HG03432 (cell line): ENCODE results near the gene ZNHIT2.
A peak's percentile ranks its signal among the peaks of the same experiment; 100 is the strongest.

Experiments used
- ATAC-seq: cut with Tn5 transposase; IDR thresholded peaks from one replicate; pipeline ENCODE4 v1.9.1; 2021; ENCODE audit warnings: mild to moderate bottlenecking, moderate library complexity; ENCODE audit not compliant: unreplicated experiment

Gene ZNHIT2

DNA sequence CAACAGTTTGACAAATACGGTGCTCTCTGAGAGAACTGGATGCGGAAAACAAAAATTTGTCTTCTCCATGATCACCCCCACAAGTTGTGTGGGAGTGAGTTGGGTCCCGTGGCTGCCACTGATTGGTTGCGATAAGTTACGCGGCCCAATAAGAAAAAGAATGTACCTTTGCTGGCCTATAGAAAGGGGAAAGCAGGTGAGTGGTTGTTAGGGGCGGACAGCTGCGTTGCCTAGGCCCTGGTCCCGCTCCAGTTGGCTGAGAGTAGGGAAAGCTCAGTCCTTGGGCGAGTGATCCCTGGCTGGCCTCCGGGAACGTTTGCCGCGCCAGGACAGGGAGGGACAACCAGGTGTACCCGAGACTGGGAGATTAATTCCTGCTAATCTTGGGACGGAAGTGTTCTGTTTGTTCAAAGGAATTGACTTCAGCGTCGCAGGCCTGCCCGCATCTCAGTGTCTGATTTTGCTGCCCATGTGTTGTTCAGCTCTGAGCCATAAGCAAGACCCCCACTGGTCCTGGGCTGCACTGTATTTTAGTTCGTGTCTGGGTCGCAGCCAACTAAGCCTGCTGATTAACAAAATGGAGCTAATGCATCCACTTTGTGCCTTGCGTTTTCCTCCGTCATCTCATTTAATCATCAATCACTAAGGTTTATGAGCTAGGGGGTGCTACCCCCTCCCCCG is 17.6 kb upstream of the ZNHIT2 start:
- peak; percentile 68 for ATAC-seq

GRCh38 chr11:65134240-65134951 is 16.9 kb upstream of the ZNHIT2 start, which contains the start of gene SYVN1:
TSS of gene SYVN1 (minus strand) at chr11:65134519. CDS start at chr11:65133601, 918 bp downstream.
- peak; percentile 66 for ATAC-seq

DNA sequence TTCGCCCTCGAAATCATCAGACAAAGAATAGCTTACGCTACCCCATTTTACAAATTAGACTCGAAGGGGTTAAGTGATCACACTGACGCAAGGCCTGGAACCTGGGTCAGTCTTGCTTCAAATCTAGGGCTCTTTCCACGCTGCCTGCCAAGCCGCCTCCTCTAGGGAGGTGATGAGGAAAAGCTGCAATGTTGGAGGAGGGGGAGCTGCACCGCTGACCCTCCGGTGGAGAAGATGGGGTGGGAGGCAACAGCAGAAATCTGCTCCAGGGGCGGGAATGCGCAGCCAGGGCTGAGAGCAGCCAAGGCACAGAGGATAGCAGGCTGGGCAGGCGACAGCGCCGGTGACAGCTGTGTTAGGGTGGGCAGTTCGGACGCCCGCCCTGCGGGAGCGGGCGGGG is 16.2 kb upstream of the ZNHIT2 start:
- ATAC-seq = no peak

GRCh38 chr11:65132988-65133700 is 15.6 kb upstream of the ZNHIT2 start:
- ATAC-seq = no peak

DNA sequence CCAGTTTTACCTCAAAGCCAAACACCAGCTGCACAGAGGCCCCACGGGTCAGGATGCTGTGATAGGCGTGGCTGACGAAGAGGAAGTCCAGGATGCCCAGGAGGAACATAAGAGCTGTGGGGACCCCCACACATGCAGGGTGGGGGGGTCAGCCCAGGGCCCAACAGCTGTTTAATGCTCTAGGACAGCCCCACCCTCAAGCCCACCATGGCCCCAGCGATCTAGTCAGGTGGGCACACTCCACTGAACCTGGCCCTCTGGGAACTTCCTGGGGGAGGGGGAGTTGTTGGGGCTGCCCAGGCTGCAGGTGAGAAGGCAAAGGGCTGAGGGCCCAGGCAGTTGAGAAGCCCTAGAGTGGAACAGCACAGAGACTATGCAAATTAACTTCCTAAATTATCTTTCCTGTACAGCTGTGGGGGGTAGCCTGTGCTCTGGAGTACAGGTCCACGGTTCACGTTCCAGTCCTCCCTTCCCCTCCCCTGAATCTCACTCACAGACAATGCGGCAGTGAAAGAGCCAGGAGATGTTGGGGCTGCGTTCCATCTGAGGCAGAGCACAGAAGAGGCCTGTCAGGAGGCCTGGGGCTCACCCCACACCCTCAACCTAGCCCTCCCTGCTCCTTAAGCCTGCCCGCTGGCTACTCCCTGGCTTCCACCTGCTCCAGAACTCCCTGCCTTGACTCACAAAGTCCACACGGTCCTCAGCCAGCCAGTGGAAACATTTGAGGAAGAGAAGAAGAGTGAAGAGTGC is 14.9 kb upstream of the ZNHIT2 start:
- ATAC-seq = peak; percentile 33

DNA sequence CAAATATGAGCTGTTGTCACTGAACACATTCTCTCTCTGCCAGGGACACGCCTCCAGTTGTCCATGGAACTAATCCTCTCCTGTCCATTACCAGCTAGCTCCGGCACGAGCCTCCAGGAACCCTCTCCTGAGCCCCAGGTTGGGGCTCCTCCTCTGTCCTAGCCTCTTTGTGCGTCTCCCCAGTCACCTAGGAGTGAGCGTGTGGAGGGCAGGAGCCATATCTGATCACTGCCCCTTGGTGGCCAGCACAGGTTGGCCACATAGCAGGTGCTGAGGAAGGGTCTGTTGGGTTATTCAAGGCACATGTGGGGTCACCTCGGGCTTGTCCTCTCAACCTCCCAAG is 14.4 kb upstream of the ZNHIT2 start:
- no peak for ATAC-seq

DNA sequence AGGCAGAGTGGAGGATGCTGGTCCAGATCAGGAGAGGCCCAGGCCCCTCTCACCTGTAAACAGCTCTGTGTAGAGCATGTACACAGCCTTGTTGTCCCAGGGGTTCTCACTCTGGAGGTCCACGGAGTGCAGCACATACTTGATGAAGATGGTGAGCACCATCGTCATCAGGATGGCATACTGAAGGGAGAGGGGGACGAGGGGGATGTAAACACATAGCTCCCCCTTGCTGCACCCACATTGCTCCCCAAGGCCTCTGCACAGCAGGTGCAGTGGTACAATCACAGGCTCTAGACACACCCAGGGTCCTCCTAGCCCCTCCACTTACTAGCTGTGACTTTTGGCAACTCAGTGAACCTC is 13.9 kb upstream of the ZNHIT2 start:
- ATAC-seq = no peak

GRCh38 chr11:65130631-65131416 is 13.3 kb upstream of the ZNHIT2 start:
- no peak for ATAC-seq

- ATAC-seq = no peak
Observed at GRCh38 chr11:65129649-65130441, 12.3 kb upstream of the ZNHIT2 start.

DNA sequence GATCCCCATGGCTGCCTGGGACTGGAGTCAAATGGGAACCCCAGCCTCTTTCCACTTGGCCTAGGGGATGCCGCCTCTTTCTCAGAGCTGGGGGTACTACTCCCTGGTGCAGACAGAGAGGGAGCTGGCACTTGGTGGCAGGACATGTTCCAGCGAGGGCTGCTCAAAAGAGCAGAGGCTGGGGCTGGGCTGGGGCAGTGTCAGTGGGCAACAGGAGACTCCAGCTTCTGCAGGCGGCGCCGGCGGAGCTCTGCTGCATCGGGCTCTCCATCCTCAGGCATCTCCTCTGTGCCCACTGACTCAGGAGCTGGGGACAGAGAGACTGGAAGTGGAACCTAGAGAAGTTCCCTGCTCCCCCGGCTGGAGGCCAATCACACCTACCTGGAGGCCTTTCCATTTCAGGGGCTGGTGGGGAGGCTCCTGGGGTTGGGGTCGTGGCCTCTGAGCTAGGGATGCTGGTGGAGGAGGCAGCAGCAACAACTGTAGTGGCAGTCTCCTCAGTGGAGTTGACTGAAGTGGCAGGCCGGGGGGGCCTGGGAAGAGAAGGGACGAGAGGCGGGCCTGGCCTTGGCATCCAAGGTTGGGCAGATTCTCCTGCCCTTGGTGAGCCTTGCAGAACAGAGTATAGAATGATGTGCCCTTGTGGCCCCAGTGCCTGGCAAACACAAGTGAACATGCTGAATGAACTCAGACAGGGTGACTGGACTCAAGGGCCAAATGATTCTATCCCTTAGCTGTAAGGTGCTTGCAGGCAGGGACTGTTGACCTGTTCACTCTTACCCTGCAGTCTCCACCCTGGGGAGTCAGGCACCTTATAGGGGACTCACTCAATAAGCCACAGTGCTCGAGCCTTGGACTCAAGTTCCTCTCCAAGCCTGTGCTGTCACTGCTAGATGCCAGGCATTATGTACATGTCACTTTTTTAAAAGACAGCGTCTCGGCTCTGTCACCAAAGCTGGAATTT is 11.0 kb upstream of the ZNHIT2 start:
- no peak for ATAC-seq

DNA sequence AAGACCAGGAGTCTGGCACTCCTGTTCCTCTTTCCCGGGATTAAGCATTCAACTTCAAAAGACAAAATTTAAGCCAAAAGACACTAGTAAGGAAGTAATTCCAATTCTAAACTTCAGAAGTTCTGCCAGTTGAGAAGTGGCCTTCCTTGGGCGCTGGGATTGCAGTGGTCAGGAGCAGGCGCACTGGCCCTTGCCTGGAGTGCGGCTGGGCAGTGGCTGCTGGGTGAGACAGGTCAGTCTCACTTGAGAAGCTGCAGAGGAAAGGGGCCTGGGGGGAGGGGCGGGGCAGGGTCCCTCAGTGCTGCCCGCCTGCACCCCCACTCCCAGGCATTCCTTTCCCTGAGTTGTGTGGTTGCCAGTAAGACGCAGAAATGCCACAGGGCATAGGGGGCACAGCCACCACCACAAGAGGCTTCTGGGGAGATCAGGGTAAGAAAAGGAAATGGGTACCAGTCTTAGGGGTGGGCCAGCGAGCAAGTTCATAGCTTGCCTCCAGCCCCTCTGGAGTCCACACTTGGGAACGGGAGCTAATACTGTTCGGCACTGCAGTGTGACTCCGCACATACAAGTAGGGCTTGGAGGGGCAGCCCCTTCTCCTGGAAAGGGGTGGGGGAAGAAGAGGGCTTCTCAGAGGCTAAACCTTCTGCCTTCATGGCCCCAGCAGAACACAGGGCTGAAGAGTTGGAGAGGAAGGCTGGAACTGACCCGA is 10.1 kb upstream of the ZNHIT2 start:
- no peak for ATAC-seq

GRCh38 chr11:65126624-65127274 is 9.2 kb upstream of the ZNHIT2 start:
- no peak for ATAC-seq

DNA sequence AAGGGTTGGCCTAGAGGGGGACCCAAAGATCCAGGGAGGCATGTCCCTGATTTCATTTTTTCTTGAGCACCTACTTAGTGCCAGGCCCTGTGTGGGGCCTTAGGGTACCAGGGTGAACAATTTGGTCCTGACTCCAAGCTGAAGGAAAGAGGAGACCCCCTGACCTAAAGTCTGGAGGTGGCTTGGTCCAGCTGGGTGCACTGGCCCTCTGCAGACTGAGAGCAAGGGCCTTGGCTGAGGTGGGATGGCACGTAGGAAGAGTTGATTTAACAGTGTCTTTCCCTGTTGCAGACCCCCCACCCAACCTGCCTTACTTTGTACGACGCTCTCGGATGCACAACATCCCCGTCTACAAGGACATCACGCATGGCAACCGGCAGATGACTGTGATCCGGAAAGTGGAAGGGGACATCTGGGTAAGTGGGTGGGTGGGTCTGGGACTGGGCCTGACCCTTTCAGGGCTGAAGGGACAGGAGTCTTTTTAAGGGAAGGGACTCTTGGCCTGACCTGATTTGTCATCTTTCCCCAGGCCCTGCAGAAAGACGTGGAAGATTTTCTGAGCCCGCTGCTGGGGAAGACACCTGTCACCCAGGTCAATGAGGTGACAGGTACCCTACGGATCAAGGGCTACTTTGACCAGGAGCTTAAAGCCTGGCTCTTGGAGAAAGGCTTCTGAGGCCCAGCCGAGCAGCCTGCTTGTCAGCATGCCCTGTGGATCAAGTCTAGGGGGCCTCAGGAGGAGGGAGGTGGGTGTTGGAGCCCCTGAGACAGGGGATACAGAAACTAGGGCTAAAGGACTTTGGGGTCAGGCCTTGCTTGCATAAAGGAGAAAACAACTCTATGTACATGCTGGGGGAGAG is 7.9 kb upstream of the ZNHIT2 start:
- no peak for ATAC-seq

GRCh38 chr11:65124480-65125196 is 7.1 kb upstream of the ZNHIT2 start:
- no peak for ATAC-seq

DNA sequence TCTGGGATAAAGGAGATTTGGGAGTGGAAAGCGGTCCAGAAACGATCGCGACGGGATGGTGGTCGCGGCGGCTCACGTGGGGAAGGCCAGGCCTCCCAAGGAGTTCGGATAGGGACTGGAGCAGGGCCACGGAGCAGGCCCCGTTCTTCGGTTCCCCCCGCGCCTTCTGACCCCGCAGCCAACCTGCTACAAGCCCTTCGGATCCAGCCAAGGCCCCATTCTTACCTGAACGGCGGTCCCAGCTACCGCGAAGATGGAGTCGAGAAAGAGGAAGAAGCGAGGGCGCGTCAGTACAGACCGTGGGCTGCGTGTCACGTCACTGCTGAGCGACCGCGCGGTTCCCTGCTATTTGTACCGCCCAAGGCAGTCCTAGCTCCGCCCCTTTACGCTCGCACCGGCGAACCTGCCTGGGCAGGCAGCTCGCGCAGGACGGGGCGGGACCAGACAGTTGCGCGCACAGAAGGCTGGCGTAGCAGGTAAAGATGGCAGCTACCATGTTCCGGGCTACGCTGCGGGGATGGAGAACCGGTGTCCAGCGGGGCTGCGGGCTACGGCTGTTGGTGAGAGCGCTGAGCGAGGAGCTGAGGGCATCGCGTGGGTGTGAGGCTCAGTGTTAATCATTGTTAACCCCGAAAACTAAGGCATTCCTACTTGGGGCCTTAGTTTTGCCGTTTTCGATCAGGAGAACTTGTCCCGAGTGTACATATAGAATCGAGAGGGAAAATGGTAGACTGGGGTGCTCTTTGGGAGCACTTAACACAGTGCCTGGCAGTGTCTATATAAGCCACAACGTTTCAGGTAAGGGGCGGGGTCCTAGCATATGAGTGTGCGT is 4.6 kb upstream of the ZNHIT2 start, which contains the start of the genes FAU and MRPL49:
Gene FAU, minus strand, starts transcription at position 270 of the 832 bp plus-strand sequence. CDS start 321 bp downstream, outside the sequence.
Gene MRPL49, plus strand, starts transcription at position 457 of the 832 bp plus-strand sequence. Its CDS starts 26 bp downstream, at position 483.
- ATAC-seq = peak; percentile 71
